HG03432 (cell line): ENCODE measurements around the gene PHRF1.

Experiments
- ATAC-seq: cut with Tn5 transposase; IDR thresholded peaks from one replicate; pipeline ENCODE4 v1.9.1; 2021; ENCODE audit warnings: mild to moderate bottlenecking, moderate library complexity; ENCODE audit not compliant: unreplicated experiment

The PHRF1 gene

DNA sequence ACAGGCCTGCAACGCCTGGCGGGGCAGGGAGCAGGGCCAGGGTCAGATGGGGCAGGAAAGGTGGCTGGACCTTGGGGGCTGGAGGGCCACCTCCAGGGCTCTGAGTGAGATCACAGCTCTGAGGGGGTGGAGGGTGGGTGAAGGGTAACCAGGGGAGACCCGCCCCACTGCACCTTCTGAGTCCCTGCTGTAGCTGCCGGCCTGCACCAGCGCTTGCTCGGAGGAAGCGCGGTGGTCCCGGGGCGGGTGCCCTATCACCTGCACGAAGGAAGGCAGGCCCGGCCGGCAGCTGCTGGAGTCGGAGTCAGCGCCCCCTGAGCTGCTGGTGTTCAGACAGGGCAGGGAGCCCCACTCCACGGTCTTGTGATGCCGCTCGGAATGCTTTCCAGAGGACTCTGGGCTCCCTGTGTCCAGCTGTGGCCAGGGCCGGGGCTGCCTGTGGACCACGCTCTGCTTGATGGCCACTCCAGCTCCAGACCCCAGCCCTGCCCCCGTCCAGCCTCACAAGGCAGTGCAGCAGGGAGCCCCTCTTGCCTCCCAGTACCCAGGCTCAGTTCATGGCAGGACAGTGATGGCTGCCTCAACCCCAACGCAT is 19.5 kb upstream of the PHRF1 start:
- no peak for ATAC-seq

DNA sequence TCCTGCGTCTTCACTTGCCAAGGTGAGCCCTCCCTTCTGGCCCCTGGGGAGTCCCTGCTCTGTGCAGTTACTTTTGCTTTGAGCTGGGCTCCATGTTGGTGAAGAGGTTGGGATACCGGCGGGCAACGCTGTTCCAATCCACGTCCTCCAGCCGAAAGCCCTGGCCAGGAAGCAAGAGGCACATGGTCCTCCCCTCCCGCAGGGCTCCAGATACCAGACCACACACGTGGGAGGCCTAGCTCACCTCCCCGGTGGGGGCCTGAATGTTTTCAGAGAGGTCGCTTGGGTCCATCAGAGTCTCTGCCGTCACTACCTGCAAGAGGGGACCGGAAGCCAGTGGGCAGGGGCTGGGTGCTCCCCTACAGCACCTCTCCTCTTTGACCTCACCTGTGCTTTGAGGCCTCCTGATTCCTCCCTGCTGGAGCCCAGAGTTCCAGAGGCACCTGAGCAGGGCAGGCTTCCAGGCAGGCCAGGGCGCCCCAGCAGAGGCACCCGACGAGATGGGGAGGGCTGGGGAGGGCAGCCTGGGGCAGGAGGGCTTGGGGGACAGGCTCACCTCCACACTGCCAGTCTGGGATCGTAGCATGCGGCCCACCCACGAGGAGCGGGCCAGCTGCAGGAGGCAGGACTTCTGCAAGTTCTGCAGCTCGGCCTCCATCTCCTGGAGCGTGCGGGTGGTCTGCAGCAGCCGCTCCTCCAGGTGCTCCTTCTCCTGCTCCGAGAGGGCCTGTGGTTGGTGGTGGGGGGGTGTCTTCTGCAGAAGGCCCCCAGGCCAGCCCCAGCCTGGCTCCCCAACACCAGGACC is 18.7 kb upstream of the PHRF1 start:
- no peak for ATAC-seq

DNA sequence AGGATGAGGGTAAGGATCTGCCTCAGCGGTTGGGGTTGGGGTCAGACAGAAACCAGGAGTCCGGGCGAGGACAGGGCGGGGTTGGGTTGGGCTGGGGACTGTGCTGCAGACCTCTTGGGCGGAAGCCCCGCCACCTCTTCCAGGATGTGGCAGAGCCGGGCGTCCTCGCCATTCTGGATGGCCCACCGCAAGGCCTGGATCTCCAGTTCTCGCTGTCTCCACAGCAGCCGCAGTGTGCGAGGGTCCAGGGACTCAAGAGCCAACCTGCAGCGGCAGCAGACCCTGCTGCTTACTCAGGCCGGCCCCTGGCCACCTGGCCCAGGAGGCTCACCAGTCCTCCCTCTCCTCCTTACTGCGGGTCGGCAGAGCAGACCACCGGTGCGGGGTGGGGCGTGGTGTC is 17.8 kb upstream of the PHRF1 start:
- no peak for ATAC-seq

DNA sequence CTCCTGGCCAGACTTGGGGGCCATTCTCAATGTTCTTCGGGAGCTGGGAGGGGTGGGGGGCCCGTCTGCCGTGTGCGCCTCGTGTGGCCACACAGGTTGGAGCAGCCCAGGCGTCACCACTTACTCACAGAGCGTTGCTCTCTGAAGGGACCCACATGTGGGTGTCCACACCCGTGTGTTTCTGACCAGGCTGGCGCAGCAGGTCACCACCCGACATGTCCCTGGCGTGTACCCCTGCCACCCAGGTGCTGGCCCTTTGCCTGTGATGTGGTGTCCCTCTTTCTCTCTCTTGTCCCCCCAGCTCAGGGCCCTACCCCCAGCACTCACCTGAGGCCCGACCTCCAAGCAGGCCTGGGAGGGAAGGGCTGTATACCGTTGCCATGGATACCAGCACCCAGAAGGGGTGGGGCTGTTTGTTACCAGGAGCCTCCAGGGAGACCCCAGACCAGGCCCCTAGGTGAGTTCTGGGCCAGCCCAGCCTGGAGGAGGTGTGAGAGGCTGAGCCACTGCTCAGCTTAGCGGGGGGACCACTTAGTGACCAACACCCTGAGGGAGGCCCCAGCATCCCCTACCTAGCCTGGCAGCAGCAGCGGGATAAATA is 17.1 kb upstream of the PHRF1 start:
- ATAC-seq: no peak

DNA sequence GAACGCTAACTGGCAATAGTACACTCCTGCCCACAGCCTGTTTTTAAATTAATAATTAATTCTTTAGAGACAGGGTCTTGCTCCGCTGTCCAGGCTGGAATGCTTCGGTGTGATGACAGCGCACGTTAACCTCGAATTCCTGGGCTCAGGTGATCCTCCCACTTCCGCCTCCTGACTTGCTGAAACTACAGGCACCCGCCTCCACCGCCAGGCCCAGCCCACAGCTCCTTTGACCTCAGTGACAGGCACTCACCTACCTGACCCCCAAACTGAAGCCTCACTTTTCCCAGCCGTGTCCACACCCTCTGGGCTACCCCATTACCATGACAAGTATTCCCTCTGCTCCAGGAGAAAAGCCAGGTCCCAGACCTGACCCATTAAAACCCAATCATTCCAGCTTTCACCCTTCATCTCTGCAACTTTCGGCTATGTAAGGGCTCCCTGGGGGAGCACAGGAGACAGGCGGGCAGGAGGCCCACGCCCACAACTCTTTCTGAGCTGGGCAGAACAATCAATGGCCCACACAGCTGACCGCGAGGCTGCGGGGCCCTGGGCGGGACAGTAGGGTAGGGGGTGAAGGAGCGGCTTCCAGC is 16.5 kb upstream of the PHRF1 start:
- ATAC-seq: no peak

DNA sequence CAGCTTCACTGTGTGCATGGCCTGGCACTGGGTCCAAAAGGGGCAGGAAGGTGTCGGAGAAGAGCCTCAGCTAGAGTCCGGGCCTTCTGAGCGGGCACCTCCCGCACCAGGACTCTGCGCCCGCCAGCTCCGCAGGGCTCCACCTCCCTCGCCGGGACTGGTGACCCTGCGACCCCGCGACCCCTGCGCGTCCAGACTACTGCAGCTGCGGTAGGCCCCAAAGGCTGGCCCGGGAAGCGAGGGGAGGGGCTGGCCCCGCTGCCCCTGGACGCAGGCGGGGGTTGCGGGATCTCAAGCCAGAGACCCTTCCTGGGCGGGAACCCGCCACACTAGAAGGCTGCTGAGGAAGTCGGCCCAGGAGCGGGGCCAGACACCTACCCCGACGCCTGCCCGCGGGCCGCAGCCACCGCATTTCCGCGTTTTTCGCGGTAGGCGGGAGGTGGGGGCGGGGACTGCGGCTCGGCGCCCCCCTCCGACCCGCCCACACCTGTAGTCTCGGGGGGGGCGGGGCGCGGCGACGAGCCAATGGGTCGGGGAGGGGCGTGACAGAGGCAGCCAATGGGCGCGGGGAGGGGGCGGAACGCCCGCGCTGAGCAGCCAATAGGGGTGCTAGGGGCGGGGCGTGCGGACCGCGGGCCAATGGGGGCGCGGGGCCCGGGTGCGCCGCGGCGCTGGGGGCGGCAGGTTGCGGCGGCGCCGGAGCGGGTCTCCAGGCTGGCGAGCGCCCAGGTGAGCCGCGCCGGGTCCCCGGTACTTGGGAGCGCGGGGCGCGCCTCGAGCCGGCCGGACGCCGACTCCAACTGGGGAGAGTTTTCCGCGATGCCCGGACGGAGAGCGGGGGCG is 15.7 kb upstream of the PHRF1 start, which contains the start of the genes LMNTD2 and RASSF7:
LMNTD2 (minus strand) TSS at position 434 of the 843 bp plus-strand sequence; CDS start at position 412, 22 bp downstream.
RASSF7 (plus strand) TSS at position 666 of the 843 bp plus-strand sequence. CDS start 799 bp downstream, outside the sequence.
- ATAC-seq: peak; percentile 71

DNA sequence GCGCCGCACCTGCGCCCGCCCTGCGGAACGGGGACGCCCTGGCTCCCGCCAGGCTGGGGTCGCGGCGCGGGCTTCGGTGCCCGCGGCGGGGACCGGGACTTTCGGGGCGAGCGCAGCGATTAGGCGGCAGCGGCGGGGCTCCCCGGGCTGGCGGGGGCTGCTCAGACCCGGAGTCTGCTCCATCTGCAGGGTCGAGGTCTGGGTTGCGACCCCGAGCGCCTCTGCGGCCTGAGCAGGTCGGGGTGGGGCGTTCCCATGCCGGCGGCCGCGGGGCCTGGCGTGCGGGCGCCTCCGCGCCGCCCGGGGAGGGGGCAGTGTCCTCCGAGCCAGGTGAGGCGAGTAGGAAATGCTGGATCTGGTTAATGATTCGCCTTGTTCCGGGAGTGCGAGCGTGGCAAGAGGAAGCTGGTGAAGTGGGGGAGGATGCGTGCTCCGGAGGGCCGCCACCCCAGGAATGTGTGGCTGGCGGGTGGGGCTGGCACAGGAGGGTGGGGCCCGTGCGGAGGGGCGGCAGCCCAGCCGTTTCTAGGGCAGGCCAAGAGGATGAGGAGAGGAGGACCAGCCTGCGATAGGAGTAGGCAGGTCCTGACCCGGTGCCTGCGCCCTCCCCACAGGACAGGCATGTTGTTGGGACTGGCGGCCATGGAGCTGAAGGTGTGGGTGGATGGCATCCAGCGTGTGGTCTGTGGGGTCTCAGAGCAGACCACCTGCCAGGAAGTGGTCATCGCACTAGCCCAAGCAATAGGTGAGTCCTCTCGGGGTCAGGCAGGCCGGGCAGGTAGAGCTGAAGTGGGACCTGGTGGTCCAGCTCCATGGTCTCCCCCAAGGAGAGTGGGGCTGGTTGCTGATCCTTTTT is 14.9 kb upstream of the PHRF1 start:
- ATAC-seq: peak; percentile 31

DNA sequence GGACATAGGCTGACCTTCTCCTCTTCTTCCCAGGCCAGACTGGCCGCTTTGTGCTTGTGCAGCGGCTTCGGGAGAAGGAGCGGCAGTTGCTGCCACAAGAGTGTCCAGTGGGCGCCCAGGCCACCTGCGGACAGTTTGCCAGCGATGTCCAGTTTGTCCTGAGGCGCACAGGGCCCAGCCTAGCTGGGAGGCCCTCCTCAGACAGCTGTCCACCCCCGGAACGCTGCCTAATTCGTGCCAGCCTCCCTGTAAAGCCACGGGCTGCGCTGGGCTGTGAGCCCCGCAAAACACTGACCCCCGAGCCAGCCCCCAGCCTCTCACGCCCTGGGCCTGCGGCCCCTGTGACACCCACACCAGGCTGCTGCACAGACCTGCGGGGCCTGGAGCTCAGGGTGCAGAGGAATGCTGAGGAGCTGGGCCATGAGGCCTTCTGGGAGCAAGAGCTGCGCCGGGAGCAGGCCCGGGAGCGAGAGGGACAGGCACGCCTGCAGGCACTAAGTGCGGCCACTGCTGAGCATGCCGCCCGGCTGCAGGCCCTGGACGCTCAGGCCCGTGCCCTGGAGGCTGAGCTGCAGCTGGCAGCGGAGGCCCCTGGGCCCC is 14.1 kb upstream of the PHRF1 start:
- ATAC-seq: no peak

DNA sequence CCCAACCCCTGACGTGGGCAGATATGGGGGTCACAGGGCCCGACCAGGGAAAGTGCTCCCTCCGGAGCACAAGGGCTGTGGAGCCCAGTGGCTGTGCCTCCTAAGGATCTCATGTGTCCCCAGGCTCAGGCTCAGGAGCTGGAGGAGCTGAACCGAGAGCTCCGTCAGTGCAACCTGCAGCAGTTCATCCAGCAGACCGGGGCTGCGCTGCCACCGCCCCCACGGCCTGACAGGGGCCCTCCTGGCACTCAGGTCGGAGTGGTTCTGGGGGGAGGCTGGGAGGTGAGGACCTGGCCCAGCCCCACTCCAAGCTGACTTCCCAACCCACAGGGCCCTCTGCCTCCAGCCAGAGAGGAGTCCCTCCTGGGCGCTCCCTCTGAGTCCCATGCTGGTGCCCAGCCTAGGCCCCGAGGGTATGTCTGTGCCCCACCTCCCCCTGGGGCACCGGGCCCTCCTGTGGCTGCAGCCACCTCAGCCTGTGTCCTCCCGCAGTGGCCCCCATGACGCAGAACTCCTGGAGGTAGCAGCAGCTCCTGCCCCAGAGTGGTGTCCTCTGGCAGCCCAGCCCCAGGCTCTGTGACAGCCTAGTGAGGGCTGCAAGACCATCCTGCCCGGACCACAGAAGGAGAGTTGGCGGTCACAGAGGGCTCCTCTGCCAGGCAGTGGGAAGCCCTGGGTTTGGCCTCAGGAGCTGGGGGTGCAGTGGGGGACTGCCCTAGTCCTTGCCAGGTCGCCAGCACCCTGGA is 13.0 kb upstream of the PHRF1 start:
- no peak for ATAC-seq

DNA sequence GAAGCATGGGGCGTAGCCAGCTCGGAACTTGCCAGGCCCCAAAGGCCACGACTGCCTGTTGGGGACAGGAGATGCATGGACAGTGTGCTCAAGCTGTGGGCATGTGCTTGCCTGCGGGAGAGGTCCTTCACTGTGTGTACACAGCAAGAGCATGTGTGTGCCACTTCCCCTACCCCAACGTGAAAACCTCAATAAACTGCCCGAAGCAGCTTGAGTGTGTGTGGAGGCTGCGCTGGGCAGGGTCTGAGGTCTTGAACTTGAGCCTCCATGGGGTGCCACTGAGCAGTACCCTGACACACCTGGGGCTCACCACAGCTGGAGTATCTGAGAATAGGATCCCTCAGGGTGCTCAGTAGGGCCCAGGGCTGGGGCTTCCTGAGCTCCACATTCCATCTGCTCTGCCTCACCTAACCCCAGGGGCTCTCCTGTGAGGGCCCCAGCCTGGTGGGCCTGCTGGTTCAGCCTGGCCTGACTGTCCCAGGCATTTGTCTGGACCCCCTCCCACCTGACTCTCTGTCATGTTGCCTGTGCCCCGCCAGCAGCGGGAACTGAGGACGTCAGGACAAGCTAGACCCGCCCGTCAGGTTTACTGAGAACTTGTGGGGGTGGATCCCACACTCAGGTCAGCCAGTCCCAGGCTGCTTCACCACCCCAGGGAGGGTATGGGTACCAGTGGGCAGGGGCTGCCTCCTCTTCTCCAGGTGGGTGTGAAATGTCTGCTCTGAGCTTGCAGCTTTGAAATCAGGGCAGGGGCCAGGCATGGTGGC is 12.3 kb upstream of the PHRF1 start:
- ATAC-seq: no peak

DNA sequence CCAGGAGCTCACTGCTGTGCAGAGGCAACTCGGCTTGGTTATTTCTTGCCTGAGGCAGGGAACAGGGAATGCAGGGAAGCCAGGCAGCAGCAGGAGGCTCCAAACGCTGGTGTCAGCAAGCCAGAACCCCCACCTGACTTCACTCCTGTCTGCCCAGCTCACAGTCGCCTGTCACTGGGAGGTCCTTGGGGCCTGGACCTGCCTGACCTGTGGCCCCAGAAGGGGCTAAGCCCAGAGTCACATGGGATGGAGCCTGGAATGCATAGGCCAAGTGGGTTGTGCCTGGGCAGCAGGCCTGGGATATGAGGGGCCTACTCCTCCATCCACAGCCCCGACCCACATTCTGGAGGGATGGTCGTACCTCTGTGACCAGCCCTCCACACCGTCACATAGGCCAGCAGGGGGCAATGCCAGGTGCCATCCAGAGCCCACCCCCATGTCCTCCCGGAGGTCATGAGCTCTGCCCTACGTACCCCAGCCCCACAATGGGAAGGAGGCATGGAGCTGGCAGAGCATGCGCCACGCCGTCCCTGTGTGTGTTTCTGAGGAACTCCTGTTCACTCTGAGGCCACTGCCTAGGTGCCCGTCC is 10.3 kb upstream of the PHRF1 start:
- no peak for ATAC-seq

DNA sequence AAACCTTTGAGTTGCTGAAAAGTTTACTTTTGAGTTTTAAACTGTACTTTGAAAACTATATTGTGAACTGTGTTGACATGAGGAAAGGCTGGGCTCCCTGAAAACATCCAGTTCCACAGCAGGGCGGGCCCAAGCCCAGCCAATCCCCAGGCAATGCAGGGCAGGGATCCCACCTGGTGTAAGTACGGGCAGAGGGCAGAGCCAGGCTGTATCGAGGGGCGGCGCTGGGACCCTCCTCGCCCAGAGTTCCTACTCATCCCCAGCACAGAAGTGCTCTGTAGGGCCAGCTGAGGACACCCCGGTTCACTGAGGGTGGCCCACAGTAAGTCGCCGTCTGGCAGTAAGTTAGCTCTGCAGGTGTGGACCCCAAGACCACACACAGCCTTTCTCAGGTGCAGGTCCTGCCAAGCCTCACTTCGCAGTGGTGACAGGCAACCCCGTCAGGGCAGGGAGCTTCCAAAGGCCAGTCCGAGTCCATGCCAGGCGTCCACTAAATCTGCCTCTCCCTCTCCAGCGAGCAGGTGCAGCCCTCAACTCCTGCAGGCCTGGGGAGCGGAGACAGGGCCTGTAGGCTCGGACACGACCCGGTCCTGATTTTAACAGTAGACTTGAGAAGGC is 9.2 kb upstream of the PHRF1 start:
- ATAC-seq: no peak

DNA sequence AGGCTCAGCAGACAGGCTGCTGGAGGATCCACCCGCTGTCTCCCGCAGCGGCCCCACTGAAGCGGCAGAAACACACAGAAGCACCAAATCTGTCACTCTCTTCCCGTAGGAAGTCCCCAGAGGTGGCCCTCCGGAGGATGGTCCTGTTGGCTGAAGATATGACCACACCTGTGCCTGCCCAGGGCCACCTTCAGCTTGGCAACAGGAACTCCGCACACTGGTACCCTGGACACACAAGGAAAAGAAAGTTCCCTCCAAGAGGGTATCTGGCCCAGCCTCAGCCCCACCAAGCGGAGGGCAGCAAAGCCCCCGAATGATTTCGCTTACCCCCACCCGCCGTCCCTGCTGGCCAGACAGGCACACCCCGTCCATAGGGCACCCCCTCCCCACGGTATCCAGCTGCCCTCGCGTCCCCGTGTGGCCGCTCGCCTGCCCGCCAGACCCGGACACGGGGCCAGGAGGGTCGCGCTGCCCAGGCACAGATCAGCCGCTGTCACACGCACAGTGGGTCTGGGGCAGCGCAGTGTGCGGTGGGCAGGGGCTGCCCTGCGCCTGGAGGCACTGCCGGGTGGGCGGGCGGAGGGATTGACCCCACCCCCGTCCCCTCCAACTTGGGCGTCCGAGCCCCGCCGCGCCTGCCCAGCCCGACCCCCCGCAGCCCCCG is 8.5 kb upstream of the PHRF1 start:
- no peak for ATAC-seq

DNA sequence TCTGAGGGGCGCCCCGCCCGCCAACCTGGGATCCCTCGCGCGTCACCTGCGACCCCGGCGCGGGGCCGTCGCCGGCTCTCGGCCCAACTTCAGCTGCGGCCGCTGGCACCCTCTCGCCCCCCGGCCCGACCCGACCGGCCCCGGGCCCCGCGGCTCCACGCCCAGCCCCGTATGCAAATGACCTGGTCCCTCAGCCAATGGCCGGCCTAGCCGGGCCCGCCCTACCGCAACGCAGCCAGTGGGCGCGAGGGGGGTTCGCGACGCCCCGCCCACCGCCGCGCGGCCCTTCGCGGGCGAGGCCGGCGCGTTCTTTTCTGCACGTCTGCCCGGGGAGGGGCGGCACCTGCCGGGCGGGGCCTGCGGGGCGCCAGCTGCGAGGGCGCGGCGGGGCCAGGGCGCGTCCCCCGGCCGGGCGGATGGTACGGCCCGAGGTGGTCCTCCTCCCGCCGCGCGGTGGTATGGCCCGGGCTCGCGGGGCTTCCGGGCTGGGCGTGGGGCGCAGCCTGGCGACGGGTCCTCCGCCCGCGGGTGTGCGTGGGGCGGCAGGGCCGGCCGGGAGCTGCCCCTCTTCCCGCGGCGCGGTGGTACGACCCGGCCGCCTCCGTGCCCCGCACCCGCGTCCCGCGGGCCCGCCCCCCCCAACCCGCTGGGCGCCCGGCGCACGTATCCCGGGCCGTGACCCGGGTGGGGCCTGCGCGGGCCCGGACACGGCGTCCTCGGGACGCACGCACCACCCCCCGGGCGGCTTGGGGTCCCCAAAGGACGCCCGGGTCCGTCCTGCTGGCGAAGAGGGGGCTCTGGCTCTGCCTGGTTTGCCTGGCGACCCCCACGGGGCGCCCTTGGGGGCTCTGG is 7.7 kb upstream of the PHRF1 start:
- ATAC-seq: peak; percentile 87

DNA sequence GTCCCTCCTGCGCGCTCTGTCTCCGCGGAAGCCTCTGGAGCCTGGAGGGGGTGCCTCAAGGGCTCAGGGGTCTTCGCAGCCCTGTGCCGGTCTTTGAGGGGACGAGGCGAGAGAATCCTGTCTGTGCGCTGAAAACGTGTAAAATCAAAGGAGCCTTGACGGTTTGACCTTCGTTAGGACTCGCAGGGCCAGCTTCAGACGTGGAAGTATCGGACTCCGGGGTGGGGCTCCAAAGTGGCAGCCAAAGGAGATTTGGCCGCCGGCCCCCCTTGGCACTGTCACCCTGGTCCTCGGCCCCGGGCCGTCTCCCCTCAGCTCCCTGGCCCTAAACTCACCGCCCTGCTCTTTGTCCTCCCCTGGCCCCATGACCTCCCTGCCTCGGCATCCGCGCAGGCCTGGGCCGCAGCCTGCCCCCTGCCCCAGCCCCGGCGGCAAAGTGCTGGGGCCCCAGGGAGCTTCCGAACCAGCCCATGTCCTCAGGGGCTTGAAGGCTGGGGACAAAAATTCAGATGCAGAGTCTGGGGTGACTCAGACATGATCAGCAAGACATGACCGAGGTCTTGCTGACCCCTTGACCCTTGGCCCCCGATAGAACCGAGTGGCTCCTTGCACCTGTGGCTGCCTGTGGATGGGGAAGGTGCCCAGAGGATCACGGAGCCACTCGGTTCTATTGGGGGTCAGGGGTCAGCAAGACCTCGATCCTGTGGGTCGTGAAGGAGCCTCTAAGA is 6.9 kb upstream of the PHRF1 start:
- ATAC-seq: no peak
